Sigmoid colon (tissue), 7 donors: Measurements from ENCODE around the gene MED14. TPM values are rescaled to one million over a fixed set of nuclear protein-coding genes. Genes with fewer than 3 reads are reported as not detected.

ENCODE experiments used
- DNase-seq: peaks from one replicate; pipeline ENCODE4 v3.0.0-alpha.2; 2019
- H3K27ac ChIP-seq, 4 donors: fragments of 200-600 bp; sonication (generic); one replicate each; pipeline ENCODE4 v1.5.1; 2016 to 2019; ENCODE audit warnings: mild to moderate bottlenecking in 1 of 4
- H3K27me3 ChIP-seq, 3 donors: fragments of 200-600 bp; sonication (generic); one replicate each; pipeline ENCODE4 v1.5.1; 2019; ENCODE audit warnings: mild to moderate bottlenecking in 1 of 3
- H3K36me3 ChIP-seq, 4 donors: fragments of 200-600 bp; sonication (generic); one replicate each; pipeline ENCODE4 v1.5.1; 2016 to 2019
- H3K4me1 ChIP-seq, 4 donors: fragments of 200-600 bp; sonication (generic); one replicate each; pipeline ENCODE4 v1.5.1; 2017 to 2019
- H3K4me3 ChIP-seq, 4 donors: fragments of 200-600 bp; sonication (generic); one replicate each; pipeline ENCODE4 v1.5.1; 2017 to 2019; ENCODE audit warnings: mild to moderate bottlenecking in 2 of 4, moderate library complexity in 1 of 4
- H3K9me3 ChIP-seq, 4 donors: fragments of 200-600 bp in 3 of 4; sonication (generic) in 3 of 4; one replicate each; pipeline versions ENCODE4 v1.5.1 to v1.6.1; 2013 to 2019
- CTCF ChIP-seq, 4 experiments: fragments of 450-650 bp in 3 of 4; fragments of 200-600 bp in 1 of 4; IDR thresholded peaks; one replicate each; pipeline ENCODE4 v1.5.1; 2016 to 2019; ENCODE audit warnings: antibody characterized with exemption in 4 of 4, mild to moderate bottlenecking in 3 of 4, moderate library complexity in 2 of 4
- EP300 ChIP-seq, 4 donors: sonication (generic); formaldehyde crosslinking; IDR thresholded peaks; one replicate each; pipeline ENCODE4 v1.6.1; 2017; ENCODE audit warnings: antibody characterized with exemption in 4 of 4
- POLR2A ChIP-seq, 2 donors: fragments of 450-650 bp; IDR thresholded peaks; one replicate each; pipeline ENCODE4 v1.6.1; 2016; ENCODE audit warnings: antibody characterized with exemption in 2 of 2, mild to moderate bottlenecking in 2 of 2, moderate library complexity in 2 of 2
- POLR2AphosphoS5 ChIP-seq, 4 donors: sonication (generic); formaldehyde crosslinking; IDR thresholded peaks; one replicate each; pipeline ENCODE4 v1.6.1; 2017; ENCODE audit warnings: antibody characterized with exemption in 4 of 4
- WGBS, 2 donors: extraction: QIAGEN DNeasy Blood & Tissue Kit; methylation state at CpG; one replicate each; pipeline ENCODE4 v1.1.7; 2013; 5-methylcytosine and 5-hydroxymethylcytosine counted together
- intact Hi-C: fragments of 100-400 bp; cut with DNase I; formaldehyde crosslinking; loops from one replicate; pipeline ENCODE4 v1.15.1; 2023
- polyA plus RNA-seq, 3 donors: library from polyadenylated mRNA; stranded (reverse); fragments of 200-250 nt; gene quantifications; one replicate each; pipeline ENCODE4 v1.2.3, GENCODE V29; 2013
- total RNA-seq, 4 donors: library from RNA; depleted of rRNA; stranded (reverse); fragments of >200 nt; gene quantifications; one replicate each; pipeline ENCODE4 v1.1.0, GENCODE V29; 2016
- donor health status: healthy with polysubstance abuse.
- donor health status: Bipolar disorder and iron deficiency.
- donor health status: healthy.

The MED14 gene
- total and polyA plus RNA-seq, 7 donors: 8.4 to 51.6 (median 23.9) TPM

GRCh38 chrX:40778861-40779575 lies 43.7 kb upstream of the MED14 start:
- Histone ChIP-seq H3K36me3 (no peaks in the 10 kb centered on the region), H3K27me3 (peaks cover 0 to 3% (median 0%) of the 10 kb centered on the region in 3 donors), H3K4me1 (no peaks in the 10 kb centered on the region), H3K4me3 (no peak overlapping the region), H3K9me3 (no peaks in the 10 kb centered on the region), H3K27ac (no peak overlapping the region)
- intact Hi-C loops: no loop called here
- TF ChIP-seq CTCF (IDR thresholded peaks at IDR 0.05) (no peak), POLR2AphosphoS5 (IDR thresholded peaks at IDR 0.05) (no peak), EP300 (IDR thresholded peaks at IDR 0.05) (no peak), POLR2A (IDR thresholded peaks at IDR 0.05) (no peak)
- 49 to 83% methylated on average over 4 of the region's 4 CpGs for WGBS, 2 donors
- DNase-seq: no peak

- no peak for TF ChIP-seq POLR2AphosphoS5 (IDR thresholded peaks at IDR 0.05)
- TF ChIP-seq POLR2A (IDR thresholded peaks at IDR 0.05): no peak
- TF ChIP-seq CTCF (IDR thresholded peaks at IDR 0.05): no peak
- TF ChIP-seq EP300 (IDR thresholded peaks at IDR 0.05): no peak
- Histone ChIP-seq H3K9me3 (no peaks in the 10 kb centered on the region), H3K4me3 (no peak overlapping the region), H3K4me1 (no peaks in the 10 kb centered on the region), H3K27me3 (no peaks in the 10 kb centered on the region), H3K27ac (no peak overlapping the region), H3K36me3 (no peaks in the 10 kb centered on the region)
- no peak for DNase-seq
- WGBS, 2 donors: 53 to 57% methylated on average over 3 of the region's 3 CpGs
- intact Hi-C loops: no loop called here
These were observed 38.5 kb upstream of the MED14 start for GRCh38 chrX:40773809-40774208.

- TF ChIP-seq POLR2AphosphoS5 (IDR thresholded peaks at IDR 0.05) (no peak), EP300 (IDR thresholded peaks at IDR 0.05) (no peak), CTCF (IDR thresholded peaks at IDR 0.05) (no peak), POLR2A (IDR thresholded peaks at IDR 0.05) (no peak)
- WGBS, 2 donors: 37 to 69% methylated on average over 7 of the region's 7 CpGs
- Histone ChIP-seq H3K4me1 (no peaks in the 10 kb centered on the region), H3K27me3 (no peaks in the 10 kb centered on the region), H3K4me3 (no peak overlapping the region), H3K36me3 (no peaks in the 10 kb centered on the region), H3K9me3 (no peaks in the 10 kb centered on the region), H3K27ac (no peak overlapping the region)
- intact Hi-C loops: no loop called here
- DNase-seq: no peak
These were observed 37.8 kb upstream of the MED14 start for GRCh38 chrX:40773188-40773587.

GRCh38 chrX:40772290-40772689 lies 36.9 kb upstream of the MED14 start:
- DNase-seq: no peak
- no peak for TF ChIP-seq EP300 (IDR thresholded peaks at IDR 0.05)
- no peak for TF ChIP-seq POLR2AphosphoS5 (IDR thresholded peaks at IDR 0.05)
- no peak for TF ChIP-seq CTCF (IDR thresholded peaks at IDR 0.05)
- Histone ChIP-seq H3K27ac (no peak overlapping the region), H3K4me1 (no peaks in the 10 kb centered on the region), H3K36me3 (no peaks in the 10 kb centered on the region), H3K27me3 (no peaks in the 10 kb centered on the region), H3K4me3 (no peak overlapping the region), H3K9me3 (no peaks in the 10 kb centered on the region)
- intact Hi-C loops: no loop called here
- 81 to 82% methylated on average over 2 of the region's 2 CpGs for WGBS, 2 donors

GRCh38 chrX:40761762-40762161 lies 26.4 kb upstream of the MED14 start:
- intact Hi-C loops: no loop called here
- 48 to 53% methylated on average over 1 of the region's 1 CpG for WGBS, 2 donors

More at GRCh38 chrX:40761762-40762161, 26.4 kb upstream of the MED14 start:
- no peak for DNase-seq
- Histone ChIP-seq H3K9me3 (no peaks in the 10 kb centered on the region), H3K27ac (no peak overlapping the region), H3K36me3 (no peaks in the 10 kb centered on the region), H3K4me3 (no peak overlapping the region), H3K27me3 (no peaks in the 10 kb centered on the region), H3K4me1 (no peaks in the 10 kb centered on the region)
- TF ChIP-seq EP300 (IDR thresholded peaks at IDR 0.05) (no peak), POLR2AphosphoS5 (IDR thresholded peaks at IDR 0.05) (no peak), CTCF (IDR thresholded peaks at IDR 0.05) (no peak), POLR2A (IDR thresholded peaks at IDR 0.05) (no peak)
